ENCODE measurements around the gene SMOC2. TPM values are rescaled to one million over a fixed set of nuclear protein-coding genes. Genes with fewer than 3 reads are reported as not detected.

SMOC2 gene
- total RNA-seq, 1 experiment from 2014 or later, result not detected

DNA sequence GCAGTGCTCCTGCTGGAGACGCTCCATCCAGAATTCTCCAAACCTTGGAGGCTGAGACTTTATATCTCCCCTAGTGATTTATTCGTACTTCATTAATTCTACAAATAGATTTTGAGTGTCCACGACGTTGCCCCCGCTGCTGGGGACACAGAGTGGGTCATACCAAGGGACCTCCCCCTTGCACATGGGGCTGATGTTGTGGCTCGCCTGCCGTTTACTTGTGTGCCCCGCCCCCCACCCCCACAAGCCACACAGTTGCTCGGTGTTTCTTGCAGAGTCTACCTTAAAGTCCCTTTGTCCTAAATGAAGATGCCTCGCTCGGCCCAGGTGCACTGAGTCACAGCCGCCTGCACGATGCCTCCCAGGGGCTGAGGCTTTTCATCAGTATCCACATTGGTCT lies 20.3 kb upstream of the SMOC2 start:
- Histone ChIP-seq H3K4me1 (no peaks in the 10 kb centered on the region), H3K4me3 (no peak overlapping the region), H3K9me3 (replicated peaks) (no peaks in the 10 kb centered on the region), H3K36me3 (no peaks in the 10 kb centered on the region; the same call in 1 of the 2 replicates), H3K27me3 (peaks cover 25% of the 10 kb centered on the region), H3K27ac (no peak overlapping the region)
- no peak for DNase-seq

DNA sequence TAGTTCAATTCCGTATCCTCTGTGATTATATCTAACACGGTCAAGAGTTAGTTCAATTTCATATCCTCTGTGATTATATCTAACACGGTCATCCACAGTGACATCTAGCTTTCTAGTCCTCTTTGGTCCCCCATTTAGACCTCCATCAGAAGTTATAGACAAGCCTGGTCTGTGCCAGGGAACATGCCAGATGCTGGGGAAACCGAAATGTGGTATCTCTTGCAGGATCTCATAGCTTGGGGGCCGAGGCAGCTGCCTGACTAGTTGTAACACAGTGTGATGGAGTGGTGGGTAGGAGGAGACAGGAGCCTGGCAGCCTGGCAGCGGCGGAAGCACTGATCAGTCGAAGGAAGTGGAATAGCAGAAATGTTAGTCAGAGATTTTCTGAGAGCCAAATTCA lies 13.8 kb upstream of the SMOC2 start:
- Histone ChIP-seq H3K27ac (no peak overlapping the region), H3K27me3 (no peaks in the 10 kb centered on the region; the same call in 1 of the 2 replicates), H3K4me3 (no peak overlapping the region), H3K9me3 (replicated peaks) (no peaks in the 10 kb centered on the region), H3K36me3 (no peaks in the 10 kb centered on the region; the same call in 1 of the 2 replicates), H3K4me1 (no peaks in the 10 kb centered on the region)
- no peak for DNase-seq

DNA sequence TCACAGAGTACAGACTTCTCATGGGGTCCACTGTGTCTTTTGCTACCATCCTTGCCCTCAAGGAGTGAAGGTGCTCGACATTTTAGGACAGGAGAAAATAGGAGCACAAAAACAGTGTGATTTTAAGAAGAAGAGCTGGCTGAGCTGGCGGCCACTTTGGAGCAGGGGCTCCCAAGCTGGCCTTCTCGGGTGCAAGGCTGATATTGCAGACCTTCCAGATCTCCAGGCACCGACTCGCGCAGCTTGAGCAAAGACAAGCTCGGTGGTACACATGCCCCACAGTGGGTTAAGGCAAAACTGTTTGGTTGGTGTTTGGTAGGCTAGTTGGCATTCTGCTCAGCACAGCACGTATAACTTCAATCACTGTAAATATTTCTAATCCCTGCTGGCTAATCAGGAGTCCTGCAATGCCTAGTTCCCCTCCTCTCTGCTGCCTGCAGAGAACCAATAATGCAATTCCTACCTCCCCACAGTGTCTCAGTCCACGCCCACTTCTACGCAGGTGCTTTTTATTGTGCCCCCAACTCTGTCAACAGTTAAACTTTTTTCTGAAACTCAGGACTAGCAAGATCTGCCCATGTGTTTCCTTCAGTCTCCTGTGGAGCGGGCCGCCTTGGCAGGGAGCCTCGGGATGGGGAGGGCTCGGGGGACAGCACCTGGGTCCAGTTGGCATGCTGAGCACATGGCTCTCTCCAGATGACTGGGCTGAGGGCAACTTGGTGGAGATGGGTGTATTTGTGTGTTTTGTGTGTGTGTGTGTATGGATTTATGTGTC lies 12.7 kb upstream of the SMOC2 start:
- Histone ChIP-seq H3K4me3 (no peak overlapping the region), H3K36me3 (no peaks in the 10 kb centered on the region; the same call in 1 of the 2 replicates), H3K27ac (no peak overlapping the region), H3K4me1 (no peaks in the 10 kb centered on the region), H3K9me3 (replicated peaks) (no peaks in the 10 kb centered on the region), H3K27me3 (peaks cover 4% of the 10 kb centered on the region; the same call in 1 of the 2 replicates)
- no peak for DNase-seq

DNA sequence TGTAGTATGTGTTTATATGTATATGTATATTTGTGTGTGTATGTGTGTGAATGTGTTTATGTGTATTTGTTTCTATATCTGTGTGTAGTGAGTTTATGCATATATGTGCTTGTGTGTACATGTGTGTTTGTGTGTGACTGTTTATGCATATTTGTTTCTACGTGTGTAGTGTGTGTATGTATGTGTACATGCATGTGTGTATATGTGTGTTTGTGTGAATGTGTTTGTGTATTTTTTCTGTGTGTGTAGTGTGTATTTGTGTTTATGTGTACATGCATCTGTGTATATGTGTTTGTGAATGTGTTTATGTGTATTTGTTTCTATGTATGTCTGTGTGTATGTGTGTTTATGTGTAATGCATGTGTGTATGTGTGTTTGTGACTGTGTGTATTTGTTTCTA lies 12.1 kb upstream of the SMOC2 start:
- H3K36me3 ChIP-seq, result no peaks in the 10 kb centered on the region; the same call in 1 of the 2 replicates
- no peaks in the 10 kb centered on the region for H3K9me3 ChIP-seq (replicated peaks)
- no peak for DNase-seq
- no peaks in the 10 kb centered on the region for H3K4me1 ChIP-seq
- H3K4me3 ChIP-seq, result no peak overlapping the region
- peaks cover 4% of the 10 kb centered on the region; the same call in 1 of the 2 replicates for H3K27me3 ChIP-seq
- no peak overlapping the region for H3K27ac ChIP-seq

DNA sequence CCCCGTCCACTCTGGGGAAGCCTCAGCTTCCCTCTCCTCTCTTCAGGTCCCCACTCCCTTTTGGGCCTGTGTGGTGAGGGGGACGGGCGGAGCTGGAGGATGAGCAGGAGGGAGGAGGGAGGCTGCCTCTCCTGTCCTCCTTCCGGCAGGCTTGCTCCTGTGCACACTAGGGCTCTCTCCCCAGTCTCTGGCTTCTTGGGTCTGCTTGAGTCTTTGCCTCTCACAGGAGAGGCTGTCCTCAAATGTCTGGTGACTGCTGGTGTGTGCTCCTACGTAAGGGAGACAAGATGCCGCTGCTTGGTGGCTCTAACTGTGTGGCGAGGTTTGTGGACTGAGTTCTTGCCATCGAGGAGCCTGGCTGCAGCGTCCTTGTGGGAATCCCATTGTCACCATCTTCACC lies 8.8 kb upstream of the SMOC2 start:
- Histone ChIP-seq H3K27ac (no peak overlapping the region), H3K9me3 (replicated peaks) (no peaks in the 10 kb centered on the region), H3K4me1 (no peaks in the 10 kb centered on the region), H3K4me3 (no peak overlapping the region), H3K36me3 (no peaks in the 10 kb centered on the region), H3K27me3 (peaks cover 6% of the 10 kb centered on the region)
- DNase-seq, result no peak

DNA sequence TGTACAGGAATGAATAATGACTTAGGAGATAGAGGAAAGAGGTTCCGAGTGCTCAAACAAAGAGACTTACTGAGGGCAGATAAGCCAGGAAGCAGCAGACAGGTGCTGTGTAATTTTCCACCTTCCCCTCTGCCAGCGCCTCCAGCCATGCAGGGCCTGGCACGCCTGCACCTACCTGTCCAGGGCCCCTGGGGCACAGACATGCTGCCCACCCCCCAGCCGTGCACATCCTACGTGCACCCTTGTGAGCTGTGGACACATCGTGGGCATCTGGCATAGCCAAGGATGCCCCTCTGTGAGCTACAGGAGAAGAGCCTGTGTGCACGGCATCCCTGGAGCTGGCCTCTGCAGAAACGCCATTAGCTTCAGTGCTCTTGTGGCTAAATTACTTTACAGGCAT lies 7.1 kb upstream of the SMOC2 start:
- no peaks in the 10 kb centered on the region for H3K9me3 ChIP-seq (replicated peaks)
- H3K4me1 ChIP-seq, result no peaks in the 10 kb centered on the region
- no peak overlapping the region for H3K4me3 ChIP-seq
- H3K27ac ChIP-seq, result no peak overlapping the region
- no peak for DNase-seq
- peaks cover 6% of the 10 kb centered on the region for H3K27me3 ChIP-seq
- H3K36me3 ChIP-seq, result no peaks in the 10 kb centered on the region

DNA sequence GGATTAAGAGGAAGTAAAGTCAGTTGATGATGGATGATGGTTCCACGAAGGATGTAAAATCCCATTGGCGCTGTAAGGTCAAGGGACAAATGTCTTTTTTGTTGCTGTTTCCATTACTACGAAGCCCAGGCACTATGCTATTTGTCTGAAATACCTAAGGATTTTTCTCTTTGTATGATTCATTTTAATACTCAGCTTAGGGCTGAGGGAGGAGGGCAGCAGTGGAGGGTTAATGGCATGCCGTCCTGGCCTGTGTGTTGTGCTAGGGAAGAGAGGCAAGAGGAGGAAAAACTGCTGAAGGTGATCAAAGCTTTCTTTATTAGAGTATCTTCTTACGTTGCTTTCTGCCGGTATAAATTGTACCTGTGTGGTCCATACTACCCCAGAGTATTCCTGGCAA lies 6.5 kb upstream of the SMOC2 start:
- Histone ChIP-seq H3K9me3 (replicated peaks) (no peaks in the 10 kb centered on the region), H3K27ac (no peak overlapping the region), H3K27me3 (peaks cover 6% of the 10 kb centered on the region), H3K36me3 (no peaks in the 10 kb centered on the region), H3K4me3 (no peak overlapping the region), H3K4me1 (no peaks in the 10 kb centered on the region)
- DNase-seq, result no peak

DNA sequence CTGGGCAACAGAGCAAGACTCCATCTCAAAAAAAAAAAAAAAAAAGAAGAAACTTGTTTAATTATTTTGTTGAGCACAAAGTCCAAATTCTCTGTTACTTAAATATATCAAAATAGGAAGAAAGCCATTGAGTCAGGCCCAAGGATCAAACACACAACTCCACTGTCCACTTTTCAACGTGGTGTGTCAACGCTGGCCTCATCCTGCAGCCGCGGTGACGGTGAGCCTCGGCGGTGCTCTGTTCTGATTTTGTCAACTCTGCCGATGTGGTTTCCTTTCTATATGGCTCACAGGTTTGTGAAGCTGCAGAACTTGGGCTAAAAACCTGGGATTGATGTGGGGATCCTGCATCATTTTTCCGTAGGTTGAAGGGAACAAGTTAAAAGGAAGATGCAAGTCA lies 3.2 kb upstream of the SMOC2 start:
- H3K27ac ChIP-seq, result no peak overlapping the region
- H3K9me3 ChIP-seq (replicated peaks), result no peaks in the 10 kb centered on the region
- peaks cover 6% of the 10 kb centered on the region for H3K27me3 ChIP-seq
- no peak for DNase-seq
- no peaks in the 10 kb centered on the region for H3K36me3 ChIP-seq
- H3K4me3 ChIP-seq, result no peak overlapping the region
- H3K4me1 ChIP-seq, result no peaks in the 10 kb centered on the region

DNA sequence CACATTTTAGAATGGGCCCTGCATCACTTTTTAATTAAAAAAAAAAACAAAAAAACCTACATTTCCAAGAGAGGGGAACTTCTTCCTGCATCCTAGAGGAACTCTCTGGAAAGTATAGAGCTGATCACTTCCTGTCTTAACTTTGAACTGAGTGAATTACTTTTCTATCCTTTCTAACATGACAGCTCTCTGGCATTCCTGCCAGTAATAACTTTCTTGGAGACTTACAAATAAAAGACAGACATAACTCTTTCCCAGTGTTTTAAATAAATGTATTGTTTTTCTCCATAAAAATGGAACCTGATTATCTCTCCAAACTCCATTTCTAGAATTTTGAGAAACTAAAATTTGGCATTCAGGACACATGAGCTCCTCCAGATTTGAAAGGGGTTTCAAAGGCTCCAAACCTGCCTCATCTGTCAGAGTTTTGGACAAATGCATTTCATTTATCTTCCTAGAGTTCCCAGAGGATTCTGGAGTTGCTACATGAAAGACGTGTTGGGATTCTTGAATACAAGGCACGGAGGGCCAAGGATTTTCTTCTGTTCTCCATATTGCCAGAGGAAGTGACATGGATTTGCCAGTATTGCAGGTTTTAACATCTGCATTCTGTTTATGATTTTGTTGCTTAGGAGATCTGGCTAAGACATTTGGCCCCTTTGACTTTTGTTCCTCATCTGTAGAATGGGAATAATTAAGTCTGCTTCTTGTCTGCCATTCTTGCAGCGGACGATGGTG lies 2.0 kb upstream of the SMOC2 start:
- Histone ChIP-seq H3K27ac (no peak overlapping the region), H3K27me3 (peaks cover 2% of the 10 kb centered on the region; the same call in 1 of the 2 replicates), H3K9me3 (replicated peaks) (no peaks in the 10 kb centered on the region), H3K4me1 (no peaks in the 10 kb centered on the region), H3K4me3 (no peak overlapping the region), H3K36me3 (no peaks in the 10 kb centered on the region)
- no peak for DNase-seq

DNA sequence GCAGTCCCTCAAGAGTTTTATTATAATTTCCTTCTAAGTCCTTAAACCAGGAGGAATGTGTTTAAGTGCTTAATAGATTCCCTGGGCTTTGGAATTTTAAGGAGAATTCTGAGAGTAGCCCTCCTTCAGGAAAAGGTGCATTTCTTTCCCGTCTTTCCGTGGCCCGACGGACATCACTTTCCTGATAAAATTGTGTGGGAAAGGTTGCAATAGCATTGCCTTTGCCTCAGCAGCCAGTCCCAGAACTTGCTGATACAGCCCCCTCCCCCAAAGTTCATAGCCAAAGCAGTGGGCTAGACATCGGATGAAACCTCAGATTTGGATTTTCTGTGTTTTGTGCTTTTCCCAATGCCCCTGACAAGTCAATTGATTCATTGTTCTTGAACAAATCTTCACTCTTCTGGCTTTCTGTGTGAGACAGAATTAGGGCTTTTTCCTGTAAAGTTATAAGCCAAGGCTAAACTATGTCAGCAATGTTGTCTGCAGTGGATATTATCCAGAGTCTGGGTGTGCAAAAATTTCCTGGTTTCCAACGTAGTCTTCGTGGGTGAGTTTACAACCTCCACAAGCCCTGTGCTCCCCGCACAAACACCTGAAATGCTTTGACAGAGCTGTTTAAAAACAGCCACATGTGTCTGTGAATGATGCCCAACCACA lies 1.1 kb upstream of the SMOC2 start:
- H3K27me3 ChIP-seq, result 0 out of 2 replicates have a peak, but pooled peaks cover 2% of the 10 kb centered on the region
- no peaks in the 10 kb centered on the region for H3K9me3 ChIP-seq (replicated peaks)
- H3K36me3 ChIP-seq, result no peaks in the 10 kb centered on the region
- no peak overlapping the region for H3K27ac ChIP-seq
- DNase-seq, result no peak
- H3K4me3 ChIP-seq, result no peak overlapping the region
- no peaks in the 10 kb centered on the region for H3K4me1 ChIP-seq

DNA sequence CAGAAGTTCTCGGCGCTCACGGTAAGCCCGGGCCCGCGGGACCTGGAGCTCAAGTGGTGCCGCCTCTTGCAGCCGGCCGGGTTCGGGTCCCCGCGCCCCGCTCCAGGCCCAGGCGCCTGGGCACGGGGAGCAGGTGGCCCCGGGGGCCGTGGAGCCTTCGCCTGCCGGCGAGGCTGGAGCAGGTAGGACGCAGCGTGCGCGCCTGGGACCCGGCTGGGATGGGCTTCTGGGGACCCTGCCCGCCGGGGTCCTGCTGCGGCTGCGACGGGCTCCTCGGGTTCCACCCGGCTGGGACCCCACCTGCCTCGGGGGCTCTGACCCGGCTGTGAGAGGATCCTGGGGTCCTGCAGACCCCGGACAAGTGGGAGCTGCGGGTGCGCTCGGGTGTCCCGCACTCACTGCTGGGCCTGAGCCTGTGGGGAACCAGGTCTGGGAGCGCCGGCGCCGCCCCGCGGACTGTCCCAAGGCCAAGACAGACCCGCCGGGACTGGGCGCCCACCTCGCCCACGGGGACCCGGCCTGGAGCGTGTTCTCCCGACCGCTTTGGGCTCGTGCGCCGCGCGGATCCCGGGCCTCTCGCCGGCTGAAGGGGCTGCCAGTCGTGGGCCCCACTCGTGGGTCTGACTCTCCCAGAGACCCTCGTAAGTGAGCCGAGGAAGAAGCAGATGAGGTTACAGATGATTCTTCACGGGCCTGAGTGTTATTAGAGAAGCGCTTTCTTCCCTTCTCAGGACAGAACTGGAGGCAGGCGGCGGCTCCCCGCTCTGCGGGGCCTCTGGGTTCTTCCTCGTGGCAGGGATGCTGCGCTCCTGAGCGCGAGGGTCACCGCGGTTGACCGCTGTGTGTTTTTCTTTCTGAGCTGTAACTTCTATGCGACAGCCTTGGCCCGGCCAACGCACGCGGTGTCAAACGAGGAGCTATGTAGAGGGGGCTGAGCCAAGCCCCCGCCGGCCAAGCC lies 729 bp downstream of the SMOC2 start:
- H3K9me3 ChIP-seq (replicated peaks), result 0 out of 2 replicates have a peak, but pooled peaks cover 2% of the 10 kb centered on the region
- no peaks in the 10 kb centered on the region for H3K4me1 ChIP-seq
- DNase-seq, result no peak
- H3K4me3 ChIP-seq, result no peak overlapping the region
- H3K36me3 ChIP-seq, result no peaks in the 10 kb centered on the region
- H3K27me3 ChIP-seq, result 0 out of 2 replicates have a peak, but pooled peaks cover under 1% of the 10 kb centered on the region
- no peak overlapping the region for H3K27ac ChIP-seq

DNA sequence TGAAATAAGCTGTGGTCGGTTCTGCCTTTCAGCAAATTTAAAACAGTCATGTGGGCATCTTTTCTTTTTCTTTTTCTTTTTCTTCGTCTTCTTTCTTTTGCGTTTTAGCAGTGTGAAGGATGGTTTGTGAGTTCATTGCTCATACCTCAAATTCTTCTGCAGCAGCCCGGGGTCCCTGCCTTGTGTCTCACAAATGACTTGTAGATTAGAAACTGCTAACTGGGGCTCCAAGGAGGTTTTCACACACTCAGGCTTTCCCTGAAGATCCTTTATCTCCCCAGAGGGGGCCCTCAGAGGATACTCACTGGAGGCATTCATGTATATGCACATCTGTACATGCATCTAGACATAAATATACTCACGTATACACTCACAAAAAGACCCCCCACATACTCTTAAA lies 1.7 kb downstream of the SMOC2 start:
- Histone ChIP-seq H3K4me1 (no peaks in the 10 kb centered on the region), H3K9me3 (replicated peaks) (0 out of 2 replicates have a peak, but pooled peaks cover 2% of the 10 kb centered on the region), H3K4me3 (no peak overlapping the region), H3K27ac (no peak overlapping the region), H3K36me3 (no peaks in the 10 kb centered on the region), H3K27me3 (no peaks in the 10 kb centered on the region)
- no peak for DNase-seq

DNA sequence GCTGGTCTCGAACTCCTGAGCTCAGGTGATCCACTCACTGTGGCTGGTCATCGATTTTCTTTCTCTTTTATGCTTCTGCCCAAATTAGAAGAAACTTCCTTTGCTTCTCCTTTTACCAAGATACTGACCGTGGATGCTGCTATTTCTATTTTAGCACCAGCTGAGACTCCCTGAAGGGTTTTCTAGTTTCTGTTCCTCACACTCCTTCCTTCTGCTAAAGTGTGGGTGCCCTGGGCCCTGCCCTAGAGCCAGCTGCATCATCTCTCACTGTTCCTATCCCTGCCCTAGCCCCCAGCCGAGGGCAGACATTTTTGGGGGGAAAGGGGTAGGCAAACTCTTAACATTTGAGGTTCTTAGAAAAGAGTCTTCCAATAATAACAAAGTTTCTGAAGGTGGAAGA lies 6.3 kb downstream of the SMOC2 start:
- no peaks in the 10 kb centered on the region for H3K36me3 ChIP-seq
- no peaks in the 10 kb centered on the region for H3K4me1 ChIP-seq
- 0 out of 2 replicates have a peak, but pooled peaks cover 2% of the 10 kb centered on the region for H3K9me3 ChIP-seq (replicated peaks)
- H3K27ac ChIP-seq, result no peak overlapping the region
- H3K27me3 ChIP-seq, result peaks cover 10% of the 10 kb centered on the region
- no peak overlapping the region for H3K4me3 ChIP-seq
- no peak for DNase-seq

DNA sequence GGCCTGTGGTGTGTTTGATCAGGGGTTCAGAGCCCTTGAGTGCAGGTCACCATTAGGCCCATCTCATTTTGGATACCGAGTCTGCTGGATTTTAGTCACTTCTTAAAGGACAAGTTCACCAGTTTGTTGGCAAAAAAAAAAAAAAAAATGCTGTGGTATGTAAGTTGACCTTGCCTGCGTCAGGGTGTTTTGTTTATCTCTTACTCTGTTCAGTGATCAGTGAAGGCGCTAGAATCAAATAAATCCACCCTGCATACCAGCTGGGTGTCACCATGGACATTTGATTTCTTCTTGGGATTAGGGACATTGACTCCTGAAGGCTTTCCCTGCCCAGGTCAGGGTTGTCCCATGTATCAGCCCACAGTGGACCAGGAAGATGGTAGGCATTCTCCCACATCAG lies 6.7 kb downstream of the SMOC2 start:
- DNase-seq, result no peak
- H3K9me3 ChIP-seq (replicated peaks), result 0 out of 2 replicates have a peak, but pooled peaks cover 2% of the 10 kb centered on the region
- H3K27me3 ChIP-seq, result peaks cover 14% of the 10 kb centered on the region
- H3K4me3 ChIP-seq, result no peak overlapping the region
- H3K36me3 ChIP-seq, result no peaks in the 10 kb centered on the region
- H3K27ac ChIP-seq, result no peak overlapping the region
- H3K4me1 ChIP-seq, result no peaks in the 10 kb centered on the region

All from SJCRH30 (cell line).